PC-3 (cell line): Measurements from ENCODE around the gene PHLDB1. TPM values are rescaled to one million over a fixed set of nuclear protein-coding genes. Genes with fewer than 3 reads are reported as not detected.

Source experiments
- ATAC-seq: fragments of 200-7000 bp; cut with Tn5 transposase; 2 replicates; pipeline ENCODE4 v1.9.1; 2020; ENCODE audit warnings: mild to moderate bottlenecking, moderate library complexity
- BruUV-seq: library from RNA; stranded (reverse); fragments of 400-500 nt; replicated peaks from 2 replicates; lab custom pipeline; 2021; lab: Mats Ljungman, UMichigan
- CTCF ChIA-PET: fragments of 300-600 bp; sonication (Branson Sonifier 250); formaldehyde crosslinking; loops from one replicate; lab custom pipeline; 2022; ENCODE audit warnings: antibody characterized with exemption; lab: Charles Lee
- POLR2A ChIA-PET: fragments of 300-600 bp; sonication (Branson Sonifier 250); formaldehyde crosslinking; loops from one replicate; lab custom pipeline; 2022; ENCODE audit warnings: antibody characterized with exemption; ENCODE audit not compliant: unreplicated experiment; lab: Charles Lee
- DNase-seq: peaks from one replicate; pipeline ENCODE4 v3.0.0-alpha.2; 2015
- H2AFZ ChIP-seq: fragments of 300-600 bp; sonication (generic); 2 replicates; pipeline ENCODE4 v1.6.0; 2016; ENCODE audit warnings: antibody characterized with exemption, low read length
- H3F3A ChIP-seq: fragments of 300-600 bp; sonication (generic); one replicate; pipeline ENCODE4 v1.6.0; 2017; ENCODE audit warnings: antibody characterized with exemption, low read length, control low read depth, mild to moderate bottlenecking; ENCODE audit not compliant: unreplicated experiment
- H3K27ac ChIP-seq: fragments of 300-600 bp; sonication (generic); 2 replicates; pipeline ENCODE4 v1.5.1; 2016; ENCODE audit warnings: mild to moderate bottlenecking, low read length
- H3K27me3 ChIP-seq: fragments of 300-600 bp; sonication (generic); 2 replicates; pipeline ENCODE4 v1.6.1; 2016; ENCODE audit warnings: low read length, mixed read lengths
- H3K36me3 ChIP-seq: fragments of 300-600 bp; sonication (generic); 2 replicates; pipeline ENCODE4 v1.6.1; 2016; ENCODE audit warnings: low read depth, mixed run types, low read length, mixed read lengths
- H3K4me1 ChIP-seq: fragments of 300-600 bp; sonication (generic); 2 replicates; pipeline ENCODE4 v1.5.1; 2016; ENCODE audit warnings: low read length; ENCODE audit not compliant: insufficient read depth
- H3K4me2 ChIP-seq: fragments of 300-600 bp; sonication (generic); 2 replicates; pipeline ENCODE4 v1.6.0; 2016; ENCODE audit warnings: low read length
- H3K4me3 ChIP-seq: fragments of 300-600 bp; sonication (generic); 2 replicates; pipeline ENCODE4 v1.5.1; 2016; ENCODE audit warnings: mild to moderate bottlenecking, low read length, mixed read lengths
- H3K79me2 ChIP-seq: fragments of 300-600 bp; sonication (generic); 2 replicates; pipeline ENCODE4 v1.6.1; 2017; ENCODE audit warnings: low read length, mixed read lengths
- H3K9ac ChIP-seq: fragments of 300-600 bp; sonication (generic); 2 replicates; pipeline ENCODE4 v1.6.0; 2016; ENCODE audit warnings: mild to moderate bottlenecking, low read length
- H3K9me2 ChIP-seq: fragments of 300-600 bp; sonication (generic); replicated peaks from 2 replicates; pipeline ENCODE4 v1.6.1; 2016; ENCODE audit warnings: mixed run types, low read length, mixed read lengths
- H3K9me3 ChIP-seq: fragments of 300-600 bp; sonication (generic); 2 replicates; pipeline ENCODE4 v1.6.1; 2016; ENCODE audit warnings: low read length, mixed read lengths
- H4K20me1 ChIP-seq: fragments of 300-600 bp; sonication (generic); 2 replicates; pipeline ENCODE4 v1.6.1; 2016; ENCODE audit warnings: low read length, mixed read lengths
- CTCF ChIP-seq: fragments of 300-600 bp; sonication (generic); conservative IDR thresholded peaks from 2 replicates; pipeline ENCODE4 v1.5.1; 2017; ENCODE audit warnings: antibody characterized with exemption, low read depth, mild to moderate bottlenecking, low read length
- EZH2 ChIP-seq: fragments of 300-600 bp; sonication (generic); IDR thresholded peaks from one replicate; pipeline ENCODE4 v1.6.1; 2017; ENCODE audit warnings: antibody characterized with exemption, mild to moderate bottlenecking, low read length; ENCODE audit not compliant: unreplicated experiment
- EZH2phosphoT487 ChIP-seq: fragments of 300-600 bp; sonication (generic); IDR thresholded peaks from 2 replicates; pipeline ENCODE4 v1.6.1; 2018; ENCODE audit warnings: mild to moderate bottlenecking, antibody characterized with exemption, low read length, borderline replicate concordance
- intact Hi-C: fragments of 100-400 bp; cut with micrococcal nuclease; formaldehyde crosslinking; loops from 2 replicates; pipeline ENCODE4 v1.9.0; 2023
- total RNA-seq: library from RNA; depleted of rRNA; stranded (reverse); fragments of >200 nt; gene quantifications from 2 replicates; pipeline ENCODE4 v1.2.3, GENCODE V29; 2014

Gene PHLDB1
- total RNA-seq, 1 experiment from 2014 or later, result 36.1 TPM

GRCh38 chr11:118606157-118606843 is 1.1 kb upstream of the PHLDB1 start:
- Histone ChIP-seq H3K36me3 (peaks cover 12% of the 10 kb centered on the region), H3K9me3 (no peaks in the 10 kb centered on the region), H3K9ac (no peak overlapping the region), H3K27ac (no peak overlapping the region), H2AFZ (no peak overlapping the region), H4K20me1 (no peaks in the 10 kb centered on the region), H3F3A (no peaks in the 10 kb centered on the region), H3K9me2 (no peaks in the 10 kb centered on the region), H3K4me2 (no peak overlapping the region), H3K79me2 (no peaks in the 10 kb centered on the region), H3K4me3 (no peak overlapping the region), H3K27me3 (no peaks in the 10 kb centered on the region), H3K4me1 (peaks cover 5% of the 10 kb centered on the region; the same call in 1 of the 2 replicates)
- ChIA-PET CTCF (interaction anchor here (0.6 to 1.6 kb wide), 2 partner anchors 13 kb away, joined by 4 to 5 read pairs; no protein-coding TSS in a partner anchor), POLR2A (no interaction called here)
- intact Hi-C loops, result no loop called here
- DNase-seq, result no peak
- no peak for ATAC-seq
- no TSS peak for BruUV-seq
- no peak for TF ChIP-seq EZH2phosphoT487
- no peak for TF ChIP-seq CTCF
- TF ChIP-seq EZH2, result no peak

GRCh38 chr11:118606844-118607228 is 579 bp upstream of the PHLDB1 start:
- H3F3A ChIP-seq, result no peaks in the 10 kb centered on the region
- H3K27me3 ChIP-seq, result no peaks in the 10 kb centered on the region
- no peaks in the 10 kb centered on the region for H3K9me2 ChIP-seq
- H3K4me1 ChIP-seq, result peaks cover 5% of the 10 kb centered on the region; the same call in 1 of the 2 replicates
- H3K4me3 ChIP-seq, result no peak overlapping the region
- DNase-seq, result no peak
- ChIA-PET POLR2A (no interaction called here), CTCF (interaction anchor here (0.6 to 1.6 kb wide), 4 partner anchors 13 to 54 kb away, joined by 3 to 5 read pairs (median 4); no protein-coding TSS in a partner anchor)
- no peak overlapping the region for H3K4me2 ChIP-seq
- no peak overlapping the region for H2AFZ ChIP-seq
- BruUV-seq, result no TSS peak
- no peak overlapping the region for H3K27ac ChIP-seq
- no peaks in the 10 kb centered on the region for H3K9me3 ChIP-seq
- intact Hi-C loops, result loop anchor here (1.0 kb wide), 1 partner anchor 52 kb away; no protein-coding TSS in a partner anchor
- no peak overlapping the region for H3K9ac ChIP-seq
- H3K79me2 ChIP-seq, result no peaks in the 10 kb centered on the region
- H4K20me1 ChIP-seq, result no peaks in the 10 kb centered on the region
- H3K36me3 ChIP-seq, result peaks cover 7% of the 10 kb centered on the region
- TF ChIP-seq EZH2phosphoT487, result no peak
- no peak for TF ChIP-seq CTCF
- TF ChIP-seq EZH2, result no peak
- no peak for ATAC-seq
